HG02973 (cell line): ENCODE data around the gene CRMP1.

ENCODE experiments used
- ATAC-seq: cut with Tn5 transposase; IDR thresholded peaks from one replicate; pipeline ENCODE4 v1.9.1; 2021; ENCODE audit warnings: moderate library complexity; ENCODE audit not compliant: unreplicated experiment

The CRMP1 gene

DNA sequence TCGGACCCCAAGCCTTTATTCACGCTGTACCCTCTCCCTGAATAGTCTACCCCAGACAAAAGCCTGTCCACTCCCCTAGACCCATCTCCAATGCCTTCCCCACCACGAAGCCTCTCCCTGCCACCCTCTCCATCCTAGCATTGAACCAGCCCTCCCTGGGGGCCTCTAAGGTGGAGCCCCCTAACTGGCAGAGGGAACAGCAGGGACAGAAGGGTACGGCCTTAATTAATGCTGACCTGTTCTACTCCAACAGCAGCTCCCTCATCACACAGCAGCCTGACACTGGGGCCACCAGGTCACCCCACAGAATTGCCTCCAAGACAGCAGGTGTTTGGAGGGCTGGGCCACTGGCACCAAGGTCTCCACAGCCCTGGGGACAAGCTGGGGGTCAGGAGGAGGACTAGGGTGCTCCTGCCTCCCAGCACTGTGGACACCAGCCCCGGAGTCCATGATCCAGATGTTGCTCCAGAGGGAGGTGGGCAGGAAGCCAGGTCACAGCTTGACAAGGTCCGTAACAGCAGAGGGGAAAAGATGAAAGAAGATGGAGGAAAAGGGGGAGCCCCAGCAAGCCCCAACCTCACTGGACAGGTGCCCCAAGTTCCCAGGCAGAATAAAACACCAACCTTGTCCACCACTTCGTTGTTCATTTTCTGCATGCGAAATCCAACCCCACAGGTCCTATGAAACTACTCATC, 3.7 kb downstream of the CRMP1 start:
- no peak for ATAC-seq

DNA sequence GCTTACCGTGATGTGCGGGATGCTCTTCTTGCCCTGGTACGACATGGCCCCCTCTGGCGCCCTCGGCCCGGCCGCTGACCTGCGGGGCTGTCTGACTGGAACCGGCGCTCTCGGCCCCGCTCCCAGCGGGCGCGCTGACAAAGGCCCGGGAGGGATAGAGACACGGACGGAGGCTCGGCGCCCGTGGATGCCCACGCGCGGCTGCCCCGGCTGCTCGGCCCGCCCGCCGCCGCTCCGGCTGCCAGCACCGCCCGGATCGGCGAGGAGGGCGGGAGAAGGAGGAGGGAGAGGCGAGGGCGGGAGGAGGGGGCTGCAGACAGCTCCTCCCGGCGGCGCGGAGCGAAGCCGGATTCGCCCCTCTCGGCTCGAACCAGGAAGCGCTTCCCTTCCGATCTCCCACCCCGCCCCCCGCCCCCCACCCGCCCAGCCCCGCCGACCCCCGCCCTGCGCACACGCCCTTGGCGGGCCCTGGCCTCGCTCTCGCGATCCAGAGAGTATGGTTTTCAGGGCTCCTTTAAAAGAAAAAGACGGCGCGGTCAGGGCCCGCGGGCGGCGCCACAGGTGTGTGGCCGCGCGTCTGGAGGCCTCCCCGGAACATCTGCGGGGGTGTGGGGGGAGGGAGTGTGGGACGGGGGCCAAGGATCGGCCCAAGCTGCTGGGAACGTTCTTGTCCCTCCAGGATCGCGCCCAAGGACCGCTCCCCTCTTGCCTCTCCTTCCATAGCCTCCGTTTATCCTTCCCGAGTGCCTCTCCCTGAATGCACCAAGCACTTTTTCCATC, 4.5 kb downstream of the CRMP1 start:
- ATAC-seq = no peak

DNA sequence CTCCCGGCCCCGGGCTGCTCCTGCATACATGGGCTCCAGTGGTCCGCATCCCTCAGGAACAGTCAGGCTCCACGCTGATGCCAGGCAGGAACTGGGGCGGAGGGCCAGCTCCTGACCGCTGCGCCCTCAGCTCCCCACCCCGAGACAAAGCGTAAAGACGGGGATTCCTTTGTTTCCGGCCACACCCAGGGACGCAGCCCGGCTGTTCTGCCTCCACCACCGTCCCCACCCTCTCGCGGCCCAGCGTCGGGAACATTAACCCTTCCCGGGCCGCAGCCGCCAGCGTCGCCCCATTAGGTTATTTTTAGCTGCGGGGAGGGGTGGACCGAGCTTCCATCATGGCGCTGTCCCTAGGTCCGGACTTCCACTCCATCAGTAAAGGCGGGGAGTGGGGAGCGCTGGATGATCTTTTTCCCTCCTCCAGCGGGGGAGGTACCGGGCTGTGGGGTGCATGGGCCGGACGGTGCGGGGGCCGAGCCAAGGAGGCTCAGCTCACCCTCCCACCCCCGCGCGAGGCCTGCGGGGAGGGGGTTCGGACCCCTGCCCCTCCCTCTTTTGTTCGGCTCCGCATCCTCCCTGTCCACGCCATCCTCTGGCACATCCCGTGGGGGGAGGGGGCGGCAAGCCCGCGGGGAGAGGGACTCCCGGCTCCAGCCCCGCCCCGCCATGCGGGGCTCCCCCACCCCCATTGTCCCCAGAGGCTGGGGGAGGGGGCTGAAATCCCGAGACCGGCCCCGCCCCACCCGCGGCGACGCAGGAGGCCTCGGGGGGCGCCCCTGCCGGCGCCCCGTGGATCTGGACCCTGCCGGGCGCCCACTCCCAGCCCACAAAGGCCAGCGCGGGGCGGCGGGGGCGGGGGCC, 5.3 kb downstream of the CRMP1 start:
- no peak for ATAC-seq

DNA sequence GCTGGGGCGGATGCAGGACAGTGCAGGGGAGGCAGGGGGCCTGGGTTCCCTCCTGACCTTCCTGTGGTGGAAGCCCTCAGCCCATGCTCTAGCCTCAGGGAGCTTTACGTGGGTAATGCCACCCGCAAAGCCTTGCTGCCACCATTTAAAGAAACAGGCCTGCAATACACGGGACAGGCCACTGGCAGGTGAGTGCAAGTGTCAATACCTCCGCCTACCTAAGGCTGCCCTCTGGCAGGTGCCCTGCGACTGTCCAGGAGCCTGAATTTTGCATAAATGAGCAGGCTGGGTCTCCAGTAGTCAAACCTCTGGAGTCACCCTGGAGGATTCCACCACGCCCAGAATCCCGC, 5.9 kb downstream of the CRMP1 start:
- ATAC-seq = no peak

DNA sequence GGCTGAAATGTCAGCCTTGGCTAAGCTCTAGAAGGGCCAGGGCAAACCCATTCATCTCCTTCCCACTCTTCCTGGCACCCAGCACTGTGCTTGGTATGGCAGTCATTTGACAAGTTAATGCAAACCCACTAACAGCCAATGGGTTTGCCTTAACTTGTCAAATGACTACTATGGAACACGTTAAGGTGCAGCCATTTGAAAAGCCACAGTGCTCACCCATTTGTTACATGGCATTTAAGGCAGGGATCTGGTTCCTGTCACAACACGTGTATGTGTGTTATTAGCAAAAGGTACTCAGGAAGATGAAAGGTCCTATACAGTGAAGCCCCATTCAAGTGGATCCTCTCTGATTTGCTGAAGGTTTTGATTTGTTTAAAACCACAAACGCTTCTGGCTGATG, 7.2 kb downstream of the CRMP1 start:
- ATAC-seq = no peak

DNA sequence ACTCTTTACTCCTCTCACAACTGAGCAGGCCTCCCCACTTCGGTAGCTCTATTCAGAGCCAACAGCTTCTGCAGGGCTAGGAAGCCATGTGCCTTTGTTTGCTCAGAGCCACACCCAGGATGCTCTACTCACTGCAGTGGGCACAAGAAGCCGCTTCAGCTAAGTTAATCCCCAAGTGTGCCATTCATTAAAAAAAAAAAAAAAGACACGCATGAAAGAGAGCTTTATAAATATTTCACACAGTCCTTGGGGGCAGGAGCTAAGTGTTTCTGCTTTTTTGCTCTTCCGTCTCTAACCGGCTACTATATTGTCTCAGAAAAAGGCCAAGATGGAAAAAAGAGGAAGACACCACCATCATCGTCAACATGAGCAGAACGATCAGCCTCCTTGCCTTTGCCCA, 8.1 kb downstream of the CRMP1 start:
- ATAC-seq = no peak

DNA sequence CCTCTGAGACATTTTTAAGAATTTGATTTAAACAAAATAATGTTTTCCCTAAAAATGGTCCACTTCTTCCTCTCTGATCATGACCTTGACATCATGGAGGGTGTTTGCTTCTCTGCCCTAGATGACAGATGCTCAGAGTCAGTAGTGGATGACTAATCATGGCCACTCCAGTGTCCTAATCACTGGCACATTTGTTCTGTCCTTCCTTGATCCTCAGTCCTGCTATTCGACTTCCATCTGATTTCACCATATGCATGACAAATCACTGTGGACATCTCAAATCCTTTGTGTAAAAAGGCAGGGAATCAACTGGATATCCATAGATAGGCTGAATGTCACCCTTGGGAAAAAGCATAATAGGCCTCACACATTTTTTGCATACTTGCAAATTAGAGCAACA, 9.0 kb downstream of the CRMP1 start:
- ATAC-seq = no peak

DNA sequence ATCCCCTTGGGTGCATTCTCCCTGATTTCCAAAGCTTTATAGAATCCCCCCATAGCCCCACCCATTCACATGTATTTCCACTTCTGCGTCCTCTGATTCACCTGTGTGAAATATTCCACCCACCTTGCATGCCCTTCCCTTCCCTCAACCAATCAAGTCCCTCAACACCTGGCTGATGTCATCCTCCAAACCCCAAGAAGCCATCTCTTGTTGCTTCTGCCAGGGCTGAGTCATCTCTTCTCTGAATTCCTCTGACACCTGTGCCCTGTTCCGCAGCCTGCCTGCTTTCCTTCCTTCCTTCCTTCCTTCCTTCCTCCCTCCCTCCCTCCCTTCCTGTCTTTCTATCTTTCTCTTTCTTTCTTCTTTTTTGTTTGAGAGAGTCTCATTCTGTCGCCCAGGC, 9.9 kb downstream of the CRMP1 start:
- ATAC-seq = no peak

DNA sequence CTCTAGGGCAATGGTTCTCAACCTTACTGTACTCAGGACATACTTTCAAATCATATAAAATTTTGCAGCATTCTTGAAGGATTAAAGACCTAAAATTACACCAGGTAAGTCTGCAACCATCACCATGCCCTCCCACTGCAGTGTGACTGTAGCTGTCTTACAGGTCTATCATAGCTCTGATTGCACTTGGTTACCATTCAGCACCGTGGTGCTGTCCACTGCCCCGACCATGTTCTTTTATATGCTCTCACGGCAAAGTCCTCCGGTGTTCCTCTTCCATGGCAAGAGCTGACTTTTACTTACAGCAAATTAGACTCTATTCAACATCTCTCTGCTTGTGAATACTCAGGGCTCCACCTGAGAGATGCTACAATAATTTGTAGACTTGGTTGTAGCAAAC, 11.5 kb downstream of the CRMP1 start:
- ATAC-seq = no peak

DNA sequence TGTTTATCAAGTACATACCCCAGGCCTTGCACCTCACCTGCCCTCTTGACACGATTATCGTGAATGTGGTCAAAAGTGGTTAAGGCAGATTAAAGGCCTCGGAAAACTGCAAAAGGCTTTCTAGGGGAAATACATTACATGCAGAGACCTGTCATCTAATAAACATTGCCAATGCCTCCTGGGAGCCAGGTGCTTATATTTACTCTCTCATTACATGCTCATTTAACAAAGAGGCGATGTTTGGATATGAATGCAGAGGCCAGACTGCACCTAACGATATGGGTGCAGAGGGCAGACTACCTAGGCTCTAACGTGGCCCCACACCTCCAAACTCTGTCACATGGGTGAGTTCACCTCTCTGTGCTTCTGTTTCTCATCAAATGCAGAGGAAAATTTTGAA, 14.5 kb downstream of the CRMP1 start:
- ATAC-seq = no peak

DNA sequence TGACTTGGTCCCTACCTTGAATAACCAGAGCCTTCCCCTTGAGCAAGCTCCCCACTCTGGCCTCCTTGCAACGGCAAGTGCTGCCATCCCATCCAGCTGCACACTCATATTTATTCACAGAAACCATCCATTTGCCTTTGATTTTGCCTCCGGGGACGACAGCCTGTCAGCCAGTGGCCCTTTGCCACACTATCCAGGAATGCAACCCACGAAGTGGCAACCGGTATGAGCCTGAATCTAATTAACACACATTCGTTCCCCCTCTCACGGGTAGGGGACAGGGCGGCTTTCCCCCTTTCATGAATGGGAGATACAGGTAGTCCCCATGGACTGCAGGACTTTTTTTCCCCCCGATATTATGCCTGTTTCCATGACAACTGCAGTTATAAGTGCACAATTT, 15.5 kb downstream of the CRMP1 start:
- no peak for ATAC-seq

DNA sequence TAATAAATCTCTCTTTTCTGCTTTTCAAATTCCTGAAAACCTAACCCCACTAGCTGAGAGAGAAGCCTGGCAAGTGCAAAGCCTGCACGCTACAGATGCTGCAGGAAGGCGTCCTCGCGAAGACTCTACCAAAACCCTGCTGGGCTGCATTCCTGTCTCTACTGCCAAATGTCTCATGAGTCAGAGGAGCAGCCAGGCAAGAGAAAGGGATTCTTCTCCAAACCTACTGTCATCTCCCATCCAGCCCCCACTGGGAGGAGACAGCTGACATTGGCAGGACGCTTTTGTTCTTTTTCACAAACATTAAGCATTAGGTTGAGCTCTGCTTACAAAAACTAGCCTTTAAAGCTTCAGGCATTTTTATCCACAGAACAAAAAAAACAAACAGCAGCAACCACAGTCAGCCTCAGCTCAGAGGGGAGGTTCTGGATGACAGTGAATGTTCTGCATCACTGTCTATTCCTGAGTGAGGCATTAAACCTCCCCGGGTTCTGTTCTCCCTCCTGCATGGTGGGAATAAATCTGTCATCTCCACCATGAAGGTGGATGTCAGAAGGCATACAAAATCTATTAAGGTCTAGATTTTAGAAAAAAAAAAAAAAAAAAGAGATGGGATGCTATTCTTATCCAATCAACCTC, 18.0 kb downstream of the CRMP1 start:
- ATAC-seq = no peak

DNA sequence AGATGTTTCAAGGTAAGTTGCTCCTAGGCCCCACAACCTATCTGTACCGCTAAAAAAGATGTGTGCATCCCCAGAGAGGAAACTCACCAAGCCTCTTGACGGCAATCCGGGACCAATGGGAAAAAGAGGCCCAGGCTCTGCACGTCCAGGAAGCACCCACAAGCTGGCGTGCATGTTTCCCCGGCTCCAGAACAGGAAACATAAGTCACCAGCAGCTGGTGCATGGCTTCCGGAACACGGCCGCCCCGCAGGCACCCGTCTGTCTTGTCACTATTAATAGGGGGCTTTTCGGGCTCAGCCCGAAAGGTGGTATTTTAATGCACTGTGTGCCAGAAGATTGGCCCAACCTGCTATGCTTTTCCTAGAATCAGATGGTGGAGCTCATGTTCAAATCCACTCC, 22.2 kb downstream of the CRMP1 start:
- ATAC-seq = no peak

DNA sequence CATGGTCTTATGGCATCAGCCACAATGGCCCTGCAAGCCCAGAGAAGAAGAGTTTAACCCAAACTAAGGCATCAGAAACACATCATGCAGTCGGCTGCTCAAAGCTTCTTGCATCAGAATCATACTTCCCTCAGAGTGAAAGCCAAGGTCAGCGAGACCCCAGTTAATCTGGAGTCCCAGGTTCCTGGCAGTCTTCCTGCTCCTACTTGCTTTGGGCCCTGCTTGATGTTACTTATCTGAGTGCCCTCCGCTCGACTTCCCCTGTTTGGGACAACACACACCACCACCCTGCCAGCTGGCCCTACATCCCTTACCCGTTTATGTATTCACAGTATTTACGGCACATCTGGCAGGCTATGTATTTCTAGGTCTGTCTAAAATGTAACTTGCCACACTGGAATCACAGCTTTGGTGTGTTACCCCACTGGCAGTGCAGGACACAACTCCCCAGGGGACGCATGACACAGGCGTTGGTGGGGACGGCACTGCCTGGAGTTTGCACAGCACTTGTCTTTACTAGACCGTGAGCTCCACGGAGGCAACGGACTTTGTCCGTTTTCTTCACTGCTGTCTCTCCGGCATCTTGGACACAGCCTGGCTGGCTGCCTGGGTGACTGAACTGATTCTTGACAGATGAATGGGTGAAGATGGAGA, 22.8 kb downstream of the CRMP1 start:
- no peak for ATAC-seq

DNA sequence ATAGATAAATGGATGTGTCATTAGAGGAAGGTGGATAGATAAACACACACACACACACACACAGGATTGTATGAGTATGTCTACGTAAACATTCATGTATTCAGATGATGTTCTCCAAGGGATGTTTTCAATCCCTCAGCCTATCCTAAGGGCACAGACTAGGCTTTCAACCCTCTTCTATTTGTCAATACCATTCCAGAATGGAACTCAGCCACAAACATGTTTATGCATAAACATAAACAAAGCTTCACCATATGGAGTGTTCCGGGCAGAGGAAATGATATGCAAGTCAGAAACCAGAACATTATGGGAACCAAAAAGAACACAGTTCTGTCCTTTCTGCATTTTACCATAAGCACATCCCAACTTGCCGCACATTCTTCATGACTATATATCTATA, 25.0 kb downstream of the CRMP1 start:
- ATAC-seq = no peak

DNA sequence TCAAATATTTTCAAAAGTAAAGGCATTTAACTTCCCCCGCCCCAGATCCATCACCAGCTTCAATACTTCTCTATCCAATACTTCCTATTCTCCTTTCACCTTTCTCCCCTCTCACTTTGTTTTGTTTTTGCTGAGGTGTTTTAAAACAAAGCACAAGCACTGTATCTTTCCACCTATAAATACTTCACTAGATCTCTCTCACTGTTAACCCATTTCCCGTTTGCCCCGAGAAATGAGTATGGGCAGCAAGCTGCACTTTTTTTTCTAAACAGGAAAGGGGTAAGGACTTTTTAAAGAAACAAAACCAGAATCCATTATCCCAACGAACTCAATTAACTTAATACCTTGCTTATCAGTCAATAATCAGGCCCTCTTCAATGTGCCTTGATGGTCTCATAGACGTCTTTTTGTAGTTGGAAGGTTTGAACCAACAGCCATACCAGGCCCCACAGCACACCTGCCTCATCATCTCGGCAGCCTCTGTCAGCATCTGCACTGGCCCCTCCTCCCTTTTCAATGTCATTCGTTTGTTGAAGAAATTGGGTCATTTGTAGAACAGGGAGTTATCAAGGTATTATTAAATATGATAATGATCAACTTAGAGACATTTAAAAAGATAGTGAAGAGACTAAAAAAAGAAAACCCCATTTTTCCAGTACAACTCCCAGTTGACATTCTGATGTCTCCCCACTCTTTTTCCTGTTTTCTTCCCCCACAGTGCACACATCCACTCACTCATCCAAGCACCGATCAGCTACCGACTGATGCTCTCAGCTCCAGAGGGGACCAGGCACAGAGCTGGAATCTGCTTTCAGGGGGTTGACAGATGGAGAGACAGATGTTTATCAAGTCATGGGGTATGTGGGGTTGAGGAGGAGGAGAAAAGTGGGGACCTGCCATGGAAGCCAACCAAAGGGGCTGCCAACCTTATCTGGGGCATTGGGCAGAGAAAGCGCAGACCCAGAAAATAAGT, 25.8 kb downstream of the CRMP1 start:
- no peak for ATAC-seq

DNA sequence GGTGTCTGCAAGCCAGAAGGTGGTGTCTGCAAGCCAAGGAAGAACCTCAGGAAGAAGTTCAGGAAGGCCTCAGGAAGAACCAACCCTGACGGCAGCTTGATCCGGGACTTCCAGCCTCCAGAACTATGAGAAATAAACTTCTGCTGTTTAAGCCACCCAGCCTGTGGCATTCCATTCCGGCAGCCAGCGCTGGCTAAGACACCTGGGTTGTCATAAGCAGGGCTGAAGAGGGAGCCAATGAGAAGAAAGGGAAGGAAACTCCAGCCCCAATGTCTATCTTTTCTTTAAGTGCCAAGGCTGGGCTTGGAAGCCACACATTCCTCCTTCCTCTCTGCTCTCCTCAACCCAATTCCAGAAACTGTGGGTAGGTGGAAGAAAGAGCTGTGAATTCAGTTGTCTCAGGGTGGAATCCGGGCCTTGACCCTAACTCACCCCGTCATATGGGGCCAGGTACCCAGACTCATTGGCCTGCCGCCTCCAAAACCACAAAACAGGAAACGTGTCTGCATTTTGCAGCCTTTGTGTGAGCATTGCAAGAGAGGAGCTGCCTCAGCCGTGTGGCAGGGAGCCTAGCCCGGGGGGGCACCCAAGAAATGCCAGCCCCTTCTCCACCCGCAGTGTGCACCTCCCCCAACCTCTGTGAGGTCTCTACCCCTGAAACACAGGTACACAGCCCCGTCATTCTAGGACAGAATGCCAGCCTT, 26.8 kb downstream of the CRMP1 start:
- no peak for ATAC-seq

DNA sequence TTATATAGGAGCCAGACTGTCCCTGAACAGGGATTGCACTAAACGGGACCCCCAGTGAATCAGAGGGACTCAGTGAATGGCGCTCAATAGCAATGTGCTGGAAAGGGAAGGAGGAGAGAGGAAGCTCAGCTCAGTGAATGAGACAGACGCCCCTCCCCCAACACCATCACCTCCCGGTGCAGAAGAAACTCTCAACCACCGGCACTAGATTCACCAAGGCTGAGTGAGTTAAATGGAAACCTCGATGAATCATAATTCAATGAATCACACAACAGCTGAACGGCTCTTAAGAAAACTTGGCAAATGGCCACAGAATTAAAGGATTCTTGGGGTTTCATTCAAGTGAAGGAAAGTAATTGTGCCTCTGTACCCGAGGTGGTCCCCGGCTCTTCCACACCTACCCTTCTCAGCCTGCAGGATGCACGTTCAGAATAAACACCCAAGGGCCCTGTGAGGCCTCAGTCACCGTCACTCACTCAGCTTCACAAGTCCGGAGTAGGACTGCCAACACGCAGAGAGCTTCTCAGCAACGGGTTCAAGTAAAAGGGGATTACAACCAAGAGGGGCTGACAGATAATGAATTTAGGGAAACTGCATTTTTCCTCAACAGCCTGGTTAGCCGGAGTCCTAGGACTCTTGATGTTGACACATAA, 29.3 kb downstream of the CRMP1 start:
- no peak for ATAC-seq
